Osteocyte (in vitro differentiated cells): ENCODE results near the gene SCN2B. TPM values are rescaled to one million over a fixed set of nuclear protein-coding genes. Genes with fewer than 3 reads are reported as not detected.

ENCODE experiments used
- DNase-seq: peaks from one replicate; pipeline ENCODE4 v3.0.0; 2021; ENCODE audit warnings: mixed read lengths; ENCODE audit not compliant: unreplicated experiment; ENCODE audit errors: extremely low spot score
- H3K27ac Mint-ChIP-seq: one replicate; pipeline ENCODE4 v1.8.0; 2021; ENCODE audit warnings: mild to moderate bottlenecking, mixed read lengths; ENCODE audit not compliant: unreplicated experiment
- H3K27me3 Mint-ChIP-seq: one replicate; pipeline ENCODE4 v1.8.0; 2021; ENCODE audit warnings: mixed read lengths; ENCODE audit not compliant: unreplicated experiment
- H3K36me3 Mint-ChIP-seq: one replicate; pipeline ENCODE4 v1.8.0; 2021; ENCODE audit warnings: mixed read lengths; ENCODE audit not compliant: unreplicated experiment
- H3K4me1 Mint-ChIP-seq: one replicate; pipeline ENCODE4 v1.8.0; 2021; ENCODE audit warnings: mixed read lengths; ENCODE audit not compliant: unreplicated experiment
- H3K4me3 Mint-ChIP-seq: one replicate; pipeline ENCODE4 v1.8.0; 2021; ENCODE audit warnings: mild to moderate bottlenecking, moderate library complexity, mixed read lengths; ENCODE audit not compliant: unreplicated experiment
- H3K9me3 Mint-ChIP-seq: one replicate; pipeline ENCODE4 v1.8.0; 2021; ENCODE audit warnings: mixed read lengths; ENCODE audit not compliant: unreplicated experiment
- total RNA-seq: library from RNA; stranded (reverse); gene quantifications from 2 replicates; pipeline ENCODE4 v1.2.1, GENCODE V29; 2021
- TF ChIP-seq, protein P1 (sequence below): fragments of 200-600 bp; sonication (generic); IDR thresholded peaks from 2 replicates; pipeline ENCODE4 v1.5.0; 2021; ENCODE audit warnings: antibody characterized with exemption, mild to moderate bottlenecking, moderate library complexity

SCN2B gene
- total RNA-seq, 1 donor from 2014 or later: not detected

DNA sequence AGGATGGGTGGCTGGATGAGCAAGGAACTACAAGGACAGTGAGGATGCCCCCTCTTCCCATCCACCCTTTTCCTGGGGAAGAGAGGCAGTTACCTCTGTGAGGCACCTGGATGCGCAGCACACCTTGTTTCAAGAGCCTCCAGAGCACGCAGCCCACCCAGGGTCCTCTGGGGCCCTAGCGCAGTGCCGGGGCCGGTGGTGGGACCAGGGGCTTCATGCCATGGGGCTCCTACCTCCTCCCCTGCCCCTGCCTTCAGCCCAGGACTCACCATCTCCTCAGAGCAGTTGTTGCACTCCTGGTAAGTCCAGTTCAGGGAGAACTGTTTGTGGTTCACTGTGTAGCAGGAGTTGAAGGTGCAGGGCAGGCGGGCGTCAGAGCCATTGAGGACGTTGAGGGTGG, 8.1 kb downstream of the SCN2B start:
- no peak overlapping the region for H3K4me3 Mint-ChIP-seq
- no peak overlapping the region for H3K27ac Mint-ChIP-seq
- H3K36me3 Mint-ChIP-seq: no peaks in the 10 kb centered on the region
- TF ChIP-seq, protein P1, sequence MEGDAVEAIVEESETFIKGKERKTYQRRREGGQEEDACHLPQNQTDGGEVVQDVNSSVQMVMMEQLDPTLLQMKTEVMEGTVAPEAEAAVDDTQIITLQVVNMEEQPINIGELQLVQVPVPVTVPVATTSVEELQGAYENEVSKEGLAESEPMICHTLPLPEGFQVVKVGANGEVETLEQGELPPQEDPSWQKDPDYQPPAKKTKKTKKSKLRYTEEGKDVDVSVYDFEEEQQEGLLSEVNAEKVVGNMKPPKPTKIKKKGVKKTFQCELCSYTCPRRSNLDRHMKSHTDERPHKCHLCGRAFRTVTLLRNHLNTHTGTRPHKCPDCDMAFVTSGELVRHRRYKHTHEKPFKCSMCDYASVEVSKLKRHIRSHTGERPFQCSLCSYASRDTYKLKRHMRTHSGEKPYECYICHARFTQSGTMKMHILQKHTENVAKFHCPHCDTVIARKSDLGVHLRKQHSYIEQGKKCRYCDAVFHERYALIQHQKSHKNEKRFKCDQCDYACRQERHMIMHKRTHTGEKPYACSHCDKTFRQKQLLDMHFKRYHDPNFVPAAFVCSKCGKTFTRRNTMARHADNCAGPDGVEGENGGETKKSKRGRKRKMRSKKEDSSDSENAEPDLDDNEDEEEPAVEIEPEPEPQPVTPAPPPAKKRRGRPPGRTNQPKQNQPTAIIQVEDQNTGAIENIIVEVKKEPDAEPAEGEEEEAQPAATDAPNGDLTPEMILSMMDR: no peak
- DNase-seq: no peak
- peaks cover 43% of the 10 kb centered on the region for H3K27me3 Mint-ChIP-seq
- no peaks in the 10 kb centered on the region for H3K9me3 Mint-ChIP-seq
- no peaks in the 10 kb centered on the region for H3K4me1 Mint-ChIP-seq

DNA sequence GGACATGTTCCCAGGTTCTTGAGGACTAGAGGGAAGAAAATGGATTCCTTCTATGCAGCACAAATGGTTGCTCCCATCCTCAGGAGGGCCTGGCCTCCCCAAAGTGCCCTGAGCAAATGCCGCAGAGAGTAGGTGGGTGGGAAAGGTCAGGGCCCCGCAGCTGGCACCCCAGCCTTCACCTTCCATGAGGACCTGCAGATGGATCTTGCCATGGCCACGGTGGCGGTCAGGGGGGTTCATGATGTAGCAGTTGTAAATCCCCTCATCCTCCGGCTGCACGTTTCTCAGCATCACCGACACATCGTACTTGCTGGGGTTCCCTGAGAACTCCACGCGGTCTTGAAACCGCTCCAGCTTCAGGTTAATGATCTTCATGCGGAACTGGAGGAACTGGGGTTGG, 8.5 kb downstream of the SCN2B start:
- TF ChIP-seq, protein P1: no peak
- Mint-ChIP-seq H3K4me3 (no peak overlapping the region), H3K27ac (no peak overlapping the region), H3K36me3 (no peaks in the 10 kb centered on the region), H3K27me3 (peaks cover 42% of the 10 kb centered on the region), H3K4me1 (no peaks in the 10 kb centered on the region), H3K9me3 (no peaks in the 10 kb centered on the region)
- DNase-seq: no peak

GRCh38 chr11:118167253-118167652, 9.2 kb downstream of the SCN2B start:
- Mint-ChIP-seq H3K36me3 (no peaks in the 10 kb centered on the region), H3K4me3 (no peak overlapping the region), H3K27ac (no peak overlapping the region), H3K27me3 (peaks cover 47% of the 10 kb centered on the region), H3K4me1 (no peaks in the 10 kb centered on the region), H3K9me3 (no peaks in the 10 kb centered on the region)
- DNase-seq: no peak
- TF ChIP-seq, protein P1: no peak

DNA sequence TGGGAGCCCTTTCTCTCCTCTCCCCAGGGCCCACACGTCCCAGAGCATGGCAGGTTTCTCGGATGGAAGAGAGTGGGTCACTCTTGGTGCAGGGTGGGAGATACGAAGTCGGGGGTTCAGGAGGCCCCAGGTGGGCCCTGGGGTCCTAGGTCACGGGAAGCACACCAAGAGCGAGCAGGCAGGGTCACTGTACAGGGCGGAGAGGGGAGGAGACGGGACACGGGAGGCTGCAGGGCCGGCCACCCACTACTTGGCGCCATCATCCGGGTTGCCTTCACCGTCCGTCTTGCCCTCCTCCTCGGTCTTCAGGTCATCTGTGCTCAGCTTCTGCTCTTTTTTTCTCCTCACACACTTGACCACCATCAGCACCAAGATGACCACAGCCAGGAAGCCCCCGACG, 9.8 kb downstream of the SCN2B start:
- no peaks in the 10 kb centered on the region for H3K4me1 Mint-ChIP-seq
- no peaks in the 10 kb centered on the region for H3K9me3 Mint-ChIP-seq
- H3K36me3 Mint-ChIP-seq: no peaks in the 10 kb centered on the region
- TF ChIP-seq, protein P1: no peak
- no peak overlapping the region for H3K27ac Mint-ChIP-seq
- no peak overlapping the region for H3K4me3 Mint-ChIP-seq
- H3K27me3 Mint-ChIP-seq: peaks cover 51% of the 10 kb centered on the region
- no peak for DNase-seq

GRCh38 chr11:118164885-118165284, 11.6 kb downstream of the SCN2B start:
- DNase-seq: no peak
- Mint-ChIP-seq H3K9me3 (no peaks in the 10 kb centered on the region), H3K36me3 (no peaks in the 10 kb centered on the region)

More at GRCh38 chr11:118164885-118165284, 11.6 kb downstream of the SCN2B start:
- TF ChIP-seq, protein P1: no peak
- Mint-ChIP-seq H3K27ac (no peak overlapping the region), H3K4me3 (no peak overlapping the region), H3K4me1 (no peaks in the 10 kb centered on the region), H3K27me3 (peaks cover 41% of the 10 kb centered on the region)
